OCI-LY1 (cell line): ENCODE results near the gene FAM156A.
"Not testable (repeated sequence)": the region's sequence is repeated elsewhere in the genome, so short reads cannot be mapped to it uniquely, and the experiment has no call there.

ENCODE experiments used
- EZH2 ChIP-seq: fragments of 200-600 bp; sonication (generic), shearing (Covaris generic); IDR thresholded peaks from 2 replicates; pipeline ENCODE4 v1.8.0; 2017; ENCODE audit warnings: borderline replicate concordance, mixed run types, mild to moderate bottlenecking, antibody characterized with exemption, low read length, moderate library complexity, mixed read lengths
- TF ChIP-seq, protein P1 (sequence below): fragments of 200-600 bp; sonication (generic), shearing (Covaris generic); IDR thresholded peaks from 2 replicates; pipeline ENCODE4 v1.5.1; 2017; ENCODE audit warnings: mild to moderate bottlenecking, antibody characterized with exemption, low read length, moderate library complexity, mixed read lengths

DNA sequence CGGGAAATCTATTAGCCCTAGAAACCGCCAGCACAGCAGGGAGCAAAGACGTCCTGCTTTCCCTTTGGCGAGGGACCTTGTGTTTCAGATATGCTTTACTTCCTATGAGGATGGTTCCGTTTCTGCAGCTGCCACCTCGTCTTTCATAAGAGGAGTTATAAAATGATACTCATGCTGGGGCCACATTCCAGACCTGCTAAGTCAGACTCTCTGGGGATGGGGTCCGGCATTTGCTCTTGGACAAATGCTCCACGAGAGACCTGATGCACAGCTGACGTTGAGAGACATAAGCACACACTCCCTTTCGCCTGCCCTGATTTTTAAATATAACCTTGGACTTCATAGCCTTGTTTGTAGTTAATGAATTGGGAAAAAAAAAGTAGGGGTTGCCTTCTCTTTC is 16.6 kb downstream of the FAM156A start:
- TF ChIP-seq, protein P1, sequence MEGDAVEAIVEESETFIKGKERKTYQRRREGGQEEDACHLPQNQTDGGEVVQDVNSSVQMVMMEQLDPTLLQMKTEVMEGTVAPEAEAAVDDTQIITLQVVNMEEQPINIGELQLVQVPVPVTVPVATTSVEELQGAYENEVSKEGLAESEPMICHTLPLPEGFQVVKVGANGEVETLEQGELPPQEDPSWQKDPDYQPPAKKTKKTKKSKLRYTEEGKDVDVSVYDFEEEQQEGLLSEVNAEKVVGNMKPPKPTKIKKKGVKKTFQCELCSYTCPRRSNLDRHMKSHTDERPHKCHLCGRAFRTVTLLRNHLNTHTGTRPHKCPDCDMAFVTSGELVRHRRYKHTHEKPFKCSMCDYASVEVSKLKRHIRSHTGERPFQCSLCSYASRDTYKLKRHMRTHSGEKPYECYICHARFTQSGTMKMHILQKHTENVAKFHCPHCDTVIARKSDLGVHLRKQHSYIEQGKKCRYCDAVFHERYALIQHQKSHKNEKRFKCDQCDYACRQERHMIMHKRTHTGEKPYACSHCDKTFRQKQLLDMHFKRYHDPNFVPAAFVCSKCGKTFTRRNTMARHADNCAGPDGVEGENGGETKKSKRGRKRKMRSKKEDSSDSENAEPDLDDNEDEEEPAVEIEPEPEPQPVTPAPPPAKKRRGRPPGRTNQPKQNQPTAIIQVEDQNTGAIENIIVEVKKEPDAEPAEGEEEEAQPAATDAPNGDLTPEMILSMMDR = not testable (repeated sequence)
- TF ChIP-seq EZH2 = not testable (repeated sequence)
